HG02623 (cell line): ENCODE results near the gene ANAPC2.

Experiments used
- ATAC-seq: cut with Tn5 transposase; IDR thresholded peaks from one replicate; pipeline ENCODE4 v1.9.1; 2021; ENCODE audit warnings: moderate library complexity; ENCODE audit not compliant: unreplicated experiment

ANAPC2 gene

GRCh38 chr9:137227853-137228505, 39.6 kb upstream of the ANAPC2 start:
- no peak for ATAC-seq

GRCh38 chr9:137227054-137227852, 38.9 kb upstream of the ANAPC2 start, which contains the start of gene RNF224:
Gene RNF224, plus strand, starts transcription at chr9:137227502. Its CDS starts 834 bp downstream, at chr9:137228336.
- ATAC-seq, result no peak

DNA sequence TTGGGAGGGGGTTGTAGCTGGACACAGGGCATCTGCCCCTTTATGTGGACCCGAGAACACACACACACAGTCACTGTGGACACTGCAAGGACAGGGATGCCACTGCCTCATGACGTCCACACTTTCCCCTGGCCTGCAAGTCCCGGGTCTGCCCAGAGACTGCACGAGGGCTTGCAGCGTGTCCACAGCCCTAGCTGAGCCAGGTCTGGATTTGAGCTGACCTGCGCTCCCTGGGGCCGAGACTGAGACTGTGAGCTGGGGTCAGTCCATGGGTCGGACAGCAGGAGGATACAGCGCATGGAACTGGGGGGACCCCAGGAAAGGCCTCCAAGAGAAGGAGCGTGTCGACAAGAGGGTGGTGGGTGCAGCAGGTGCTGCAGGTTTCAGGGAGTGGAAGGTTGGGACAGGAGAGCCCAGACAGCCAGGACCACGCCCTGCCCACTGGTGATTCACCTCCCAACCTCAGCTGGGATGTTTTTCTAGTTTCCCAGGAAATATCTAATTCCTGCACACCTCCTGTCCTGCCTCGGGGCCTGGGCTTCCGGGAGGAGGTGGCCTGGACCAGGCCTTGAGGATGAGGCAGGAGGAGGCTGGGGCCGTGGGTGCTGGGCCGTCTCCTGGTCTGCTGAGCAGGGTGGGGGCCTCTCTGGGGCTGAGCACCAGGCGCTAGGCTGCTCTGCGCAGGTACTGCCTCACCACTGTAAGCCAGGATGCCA, 38.1 kb upstream of the ANAPC2 start:
- ATAC-seq, result no peak

- ATAC-seq, result no peak
Measured at GRCh38 chr9:137225699-137226331, 37.5 kb upstream of the ANAPC2 start.

GRCh38 chr9:137224830-137225694, 36.7 kb upstream of the ANAPC2 start, which contains the start of gene CYSRT1:
Gene CYSRT1, plus strand, starts transcription at chr9:137225174. Its CDS starts 448 bp downstream, at chr9:137225622.
- no peak for ATAC-seq

- peak; percentile 62 for ATAC-seq
Measured at GRCh38 chr9:137223078-137223970, 35.0 kb upstream of the ANAPC2 start.

GRCh38 chr9:137222190-137223077, 34.1 kb upstream of the ANAPC2 start, which contains the start of gene RNF208:
Gene RNF208, minus strand, starts transcription at chr9:137222240. Its CDS starts 1,028 bp downstream, at chr9:137221212.
- ATAC-seq, result no peak

- ATAC-seq, result no peak
Measured at GRCh38 chr9:137221506-137222111, 33.2 kb upstream of the ANAPC2 start.

- ATAC-seq, result no peak
Measured at GRCh38 chr9:137221095-137221505, 32.7 kb upstream of the ANAPC2 start.

DNA sequence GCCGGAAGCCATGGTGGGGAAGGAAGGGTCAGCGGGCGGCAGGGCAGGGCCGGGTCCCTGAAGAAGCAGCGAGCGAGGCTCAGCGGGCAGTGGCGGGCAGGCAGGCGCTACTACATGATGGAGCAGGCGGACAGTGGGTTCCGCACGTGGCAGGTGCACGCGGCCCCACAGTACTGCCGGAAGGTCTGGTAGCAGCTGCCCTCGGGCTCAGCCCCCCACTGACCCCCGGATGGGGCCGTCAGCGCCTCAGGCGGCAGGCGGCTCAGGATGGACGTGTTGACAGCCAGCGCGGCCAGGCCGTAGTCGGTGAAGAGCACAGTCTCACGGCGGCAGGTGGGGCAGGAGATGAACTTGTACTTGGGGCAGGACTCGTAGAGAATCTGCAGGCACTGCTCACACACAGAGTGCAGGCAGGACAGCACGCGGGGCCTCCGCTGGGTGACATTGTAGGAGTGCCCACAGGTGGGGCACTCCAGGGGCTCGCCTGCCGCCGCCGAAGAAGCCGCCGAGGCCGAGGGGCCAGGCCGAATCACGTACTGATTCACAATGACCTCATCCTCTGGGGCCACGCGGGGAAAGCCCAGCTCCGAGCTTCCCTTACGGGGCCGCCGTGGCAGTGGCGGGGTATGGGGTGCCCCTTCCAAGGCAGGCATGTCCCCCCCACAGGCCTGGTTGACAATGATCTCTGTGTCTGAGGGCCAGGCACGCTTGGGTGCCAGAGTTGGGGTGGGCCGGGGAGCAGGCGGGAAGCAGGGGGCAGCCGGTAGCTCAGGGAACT, 32.1 kb upstream of the ANAPC2 start:
- ATAC-seq, result no peak

- no peak for ATAC-seq
Measured at GRCh38 chr9:137219757-137220316, 31.5 kb upstream of the ANAPC2 start.

- ATAC-seq, result no peak
Measured at GRCh38 chr9:137218754-137219271, 30.5 kb upstream of the ANAPC2 start.

GRCh38 chr9:137218212-137218753, 29.9 kb upstream of the ANAPC2 start:
- ATAC-seq, result no peak

DNA sequence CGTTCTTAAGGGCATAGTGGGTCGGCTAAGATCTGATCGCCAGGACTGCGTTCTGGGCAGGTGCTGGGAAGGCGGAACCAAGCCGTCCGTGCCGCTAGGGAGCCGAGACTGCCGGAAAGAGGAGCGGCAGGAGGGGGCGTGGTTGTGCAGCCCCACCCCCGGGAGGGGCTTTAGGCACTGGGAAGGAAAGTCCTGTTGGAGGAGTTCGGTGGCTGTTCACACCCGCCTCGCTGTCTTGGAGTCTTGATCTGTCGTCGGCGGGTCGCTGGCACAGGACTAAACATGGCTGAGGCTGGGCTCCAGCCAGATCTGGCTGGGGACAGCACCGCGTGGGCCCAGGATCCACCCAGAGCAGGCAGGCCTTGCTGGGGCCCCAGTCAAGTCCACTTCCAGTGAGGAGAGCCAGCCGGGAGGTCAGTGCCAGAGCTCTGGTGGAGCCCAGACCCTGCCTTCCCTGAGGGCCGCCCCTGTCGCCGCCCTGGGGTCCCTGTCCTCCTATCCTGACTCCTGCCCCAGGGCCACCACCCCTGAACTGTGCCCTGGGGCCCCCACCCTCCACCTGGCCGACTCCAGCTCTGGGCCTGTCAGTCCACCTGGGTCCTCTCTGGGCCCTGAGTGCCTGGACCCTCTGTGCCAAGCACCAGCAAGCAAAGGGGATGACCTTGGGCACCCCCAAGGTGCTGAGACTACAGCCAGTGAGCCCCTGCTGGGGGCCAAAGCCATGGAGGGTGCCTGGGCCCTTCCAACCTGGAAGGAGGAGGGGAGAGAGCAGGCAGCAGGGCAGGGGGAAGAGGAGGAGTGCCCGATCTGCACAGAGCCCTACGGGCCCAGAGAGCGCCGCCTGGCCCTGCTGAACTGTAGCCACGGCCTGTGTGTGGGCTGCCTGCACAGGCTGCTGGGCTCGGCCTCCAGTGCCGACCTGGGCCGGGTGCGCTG, 29.2 kb upstream of the ANAPC2 start:
- no peak for ATAC-seq
